ENCODE results near the gene ANAPC15.

DNA sequence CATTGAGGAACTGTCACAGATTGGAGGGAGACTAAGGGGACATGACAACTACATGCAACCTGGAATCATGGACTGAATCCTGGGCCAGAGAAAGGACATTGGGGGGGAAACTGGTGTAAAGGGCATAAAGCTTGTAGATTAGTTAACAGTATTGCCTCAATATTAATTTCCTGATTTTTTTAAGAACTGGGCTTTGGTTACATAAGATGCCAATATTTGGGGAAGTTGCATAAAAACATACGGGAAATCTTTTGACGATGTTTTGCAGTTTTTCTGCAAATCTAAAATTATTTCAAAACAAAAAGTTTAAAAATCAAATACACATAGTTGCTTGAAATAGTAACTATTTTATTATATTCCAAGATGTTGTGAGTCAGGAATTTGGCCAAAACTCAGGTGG lies 20.2 kb upstream of the ANAPC15 start:
- TF ChIP-seq, protein P1, sequence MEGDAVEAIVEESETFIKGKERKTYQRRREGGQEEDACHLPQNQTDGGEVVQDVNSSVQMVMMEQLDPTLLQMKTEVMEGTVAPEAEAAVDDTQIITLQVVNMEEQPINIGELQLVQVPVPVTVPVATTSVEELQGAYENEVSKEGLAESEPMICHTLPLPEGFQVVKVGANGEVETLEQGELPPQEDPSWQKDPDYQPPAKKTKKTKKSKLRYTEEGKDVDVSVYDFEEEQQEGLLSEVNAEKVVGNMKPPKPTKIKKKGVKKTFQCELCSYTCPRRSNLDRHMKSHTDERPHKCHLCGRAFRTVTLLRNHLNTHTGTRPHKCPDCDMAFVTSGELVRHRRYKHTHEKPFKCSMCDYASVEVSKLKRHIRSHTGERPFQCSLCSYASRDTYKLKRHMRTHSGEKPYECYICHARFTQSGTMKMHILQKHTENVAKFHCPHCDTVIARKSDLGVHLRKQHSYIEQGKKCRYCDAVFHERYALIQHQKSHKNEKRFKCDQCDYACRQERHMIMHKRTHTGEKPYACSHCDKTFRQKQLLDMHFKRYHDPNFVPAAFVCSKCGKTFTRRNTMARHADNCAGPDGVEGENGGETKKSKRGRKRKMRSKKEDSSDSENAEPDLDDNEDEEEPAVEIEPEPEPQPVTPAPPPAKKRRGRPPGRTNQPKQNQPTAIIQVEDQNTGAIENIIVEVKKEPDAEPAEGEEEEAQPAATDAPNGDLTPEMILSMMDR (conservative IDR thresholded peaks at IDR 0.05): no peak
- no peak for TF ChIP-seq ZFX (IDR thresholded peaks at IDR 0.05)

Measured in C4-2B (cell line).